GM21717 (cell line): ENCODE data around the gene ARL5C.
"Not testable (repeated sequence)": the region's sequence is repeated elsewhere in the genome, so short reads cannot be mapped to it uniquely, and the experiment has no call there.

Experiments used
- ATAC-seq: cut with Tn5 transposase; IDR thresholded peaks from one replicate; pipeline ENCODE4 v1.9.1; 2021; ENCODE audit warnings: mild to moderate bottlenecking, moderate library complexity; ENCODE audit not compliant: unreplicated experiment

ARL5C gene

GRCh38 chr17:39168503-39168902, 2.5 kb upstream of the ARL5C start:
- ATAC-seq = not testable (repeated sequence)

GRCh38 chr17:39167476-39167875, 1.5 kb upstream of the ARL5C start:
- ATAC-seq = no peak

- ATAC-seq = no peak
Measured at GRCh38 chr17:39166437-39167335, 725 bp upstream of the ARL5C start.

GRCh38 chr17:39165178-39165840, 652 bp downstream of the ARL5C start:
- no peak for ATAC-seq

GRCh38 chr17:39164675-39165143, 1.3 kb downstream of the ARL5C start:
- peak; percentile 79 for ATAC-seq

- ATAC-seq = no peak
Measured at GRCh38 chr17:39161962-39162361, 4.0 kb downstream of the ARL5C start.

GRCh38 chr17:39158623-39159022, 7.3 kb downstream of the ARL5C start:
- ATAC-seq = no peak

GRCh38 chr17:39156491-39156890, 9.5 kb downstream of the ARL5C start:
- no peak for ATAC-seq

- no peak for ATAC-seq
Measured at GRCh38 chr17:39155654-39156053, 10.3 kb downstream of the ARL5C start.

GRCh38 chr17:39153599-39154051, 12.3 kb downstream of the ARL5C start:
- ATAC-seq = no peak

- no peak for ATAC-seq
Measured at GRCh38 chr17:39151943-39152818, 13.8 kb downstream of the ARL5C start.

GRCh38 chr17:39151150-39151942, 14.6 kb downstream of the ARL5C start, which contains the start of gene PLXDC1:
Gene PLXDC1 (minus strand): TSS chr17:39151637. CDS start chr17:39151437, 200 bp downstream.
- ATAC-seq = no peak

- ATAC-seq = no peak
Measured at GRCh38 chr17:39150795-39151149, 15.2 kb downstream of the ARL5C start.

GRCh38 chr17:39150104-39150634, 15.8 kb downstream of the ARL5C start:
- no peak for ATAC-seq

GRCh38 chr17:39147221-39148185, 18.5 kb downstream of the ARL5C start:
- no peak for ATAC-seq

- no peak for ATAC-seq
Measured at GRCh38 chr17:39146273-39146672, 19.7 kb downstream of the ARL5C start.

GRCh38 chr17:39145143-39145542, 20.8 kb downstream of the ARL5C start:
- ATAC-seq = no peak

- no peak for ATAC-seq
Measured at GRCh38 chr17:39144416-39144840, 21.5 kb downstream of the ARL5C start.
